PC-3 (cell line): ENCODE measurements around the gene SEPTIN10. TPM values are rescaled to one million over a fixed set of nuclear protein-coding genes. Genes with fewer than 3 reads are reported as not detected.

Source experiments
- ATAC-seq: fragments of 200-7000 bp; cut with Tn5 transposase; 2 replicates; pipeline ENCODE4 v1.9.1; 2020; ENCODE audit warnings: mild to moderate bottlenecking, moderate library complexity
- BruUV-seq: library from RNA; stranded (reverse); fragments of 400-500 nt; replicated peaks from 2 replicates; lab custom pipeline; 2021; lab: Mats Ljungman, UMichigan
- CTCF ChIA-PET: fragments of 300-600 bp; sonication (Branson Sonifier 250); formaldehyde crosslinking; loops from one replicate; lab custom pipeline; 2022; ENCODE audit warnings: antibody characterized with exemption; lab: Charles Lee
- POLR2A ChIA-PET: fragments of 300-600 bp; sonication (Branson Sonifier 250); formaldehyde crosslinking; loops from one replicate; lab custom pipeline; 2022; ENCODE audit warnings: antibody characterized with exemption; ENCODE audit not compliant: unreplicated experiment; lab: Charles Lee
- DNase-seq: peaks from one replicate; pipeline ENCODE4 v3.0.0-alpha.2; 2015
- H2AFZ ChIP-seq: fragments of 300-600 bp; sonication (generic); 2 replicates; pipeline ENCODE4 v1.6.0; 2016; ENCODE audit warnings: antibody characterized with exemption, low read length
- H3F3A ChIP-seq: fragments of 300-600 bp; sonication (generic); one replicate; pipeline ENCODE4 v1.6.0; 2017; ENCODE audit warnings: antibody characterized with exemption, low read length, control low read depth, mild to moderate bottlenecking; ENCODE audit not compliant: unreplicated experiment
- H3K27ac ChIP-seq: fragments of 300-600 bp; sonication (generic); 2 replicates; pipeline ENCODE4 v1.5.1; 2016; ENCODE audit warnings: mild to moderate bottlenecking, low read length
- H3K27me3 ChIP-seq: fragments of 300-600 bp; sonication (generic); 2 replicates; pipeline ENCODE4 v1.6.1; 2016; ENCODE audit warnings: low read length, mixed read lengths
- H3K36me3 ChIP-seq: fragments of 300-600 bp; sonication (generic); 2 replicates; pipeline ENCODE4 v1.6.1; 2016; ENCODE audit warnings: low read depth, mixed run types, low read length, mixed read lengths
- H3K4me1 ChIP-seq: fragments of 300-600 bp; sonication (generic); 2 replicates; pipeline ENCODE4 v1.5.1; 2016; ENCODE audit warnings: low read length; ENCODE audit not compliant: insufficient read depth
- H3K4me2 ChIP-seq: fragments of 300-600 bp; sonication (generic); 2 replicates; pipeline ENCODE4 v1.6.0; 2016; ENCODE audit warnings: low read length
- H3K4me3 ChIP-seq: fragments of 300-600 bp; sonication (generic); 2 replicates; pipeline ENCODE4 v1.5.1; 2016; ENCODE audit warnings: mild to moderate bottlenecking, low read length, mixed read lengths
- H3K79me2 ChIP-seq: fragments of 300-600 bp; sonication (generic); 2 replicates; pipeline ENCODE4 v1.6.1; 2017; ENCODE audit warnings: low read length, mixed read lengths
- H3K9ac ChIP-seq: fragments of 300-600 bp; sonication (generic); 2 replicates; pipeline ENCODE4 v1.6.0; 2016; ENCODE audit warnings: mild to moderate bottlenecking, low read length
- H3K9me2 ChIP-seq: fragments of 300-600 bp; sonication (generic); replicated peaks from 2 replicates; pipeline ENCODE4 v1.6.1; 2016; ENCODE audit warnings: mixed run types, low read length, mixed read lengths
- H3K9me3 ChIP-seq: fragments of 300-600 bp; sonication (generic); 2 replicates; pipeline ENCODE4 v1.6.1; 2016; ENCODE audit warnings: low read length, mixed read lengths
- H4K20me1 ChIP-seq: fragments of 300-600 bp; sonication (generic); 2 replicates; pipeline ENCODE4 v1.6.1; 2016; ENCODE audit warnings: low read length, mixed read lengths
- CTCF ChIP-seq: fragments of 300-600 bp; sonication (generic); conservative IDR thresholded peaks from 2 replicates; pipeline ENCODE4 v1.5.1; 2017; ENCODE audit warnings: antibody characterized with exemption, low read depth, mild to moderate bottlenecking, low read length
- EZH2 ChIP-seq: fragments of 300-600 bp; sonication (generic); IDR thresholded peaks from one replicate; pipeline ENCODE4 v1.6.1; 2017; ENCODE audit warnings: antibody characterized with exemption, mild to moderate bottlenecking, low read length; ENCODE audit not compliant: unreplicated experiment
- EZH2phosphoT487 ChIP-seq: fragments of 300-600 bp; sonication (generic); IDR thresholded peaks from 2 replicates; pipeline ENCODE4 v1.6.1; 2018; ENCODE audit warnings: mild to moderate bottlenecking, antibody characterized with exemption, low read length, borderline replicate concordance
- intact Hi-C: fragments of 100-400 bp; cut with micrococcal nuclease; formaldehyde crosslinking; loops from 2 replicates; pipeline ENCODE4 v1.9.0; 2023
- total RNA-seq: library from RNA; depleted of rRNA; stranded (reverse); fragments of >200 nt; gene quantifications from 2 replicates; pipeline ENCODE4 v1.2.3, GENCODE V29; 2014

Gene SEPTIN10
- total RNA-seq, 1 experiment from 2014 or later = 36.1 TPM

GRCh38 chr2:109533823-109534222 is 79.9 kb downstream of the SEPTIN10 start:
- Histone ChIP-seq H3K27me3 (no peaks in the 10 kb centered on the region), H3K4me2 (no peak overlapping the region), H2AFZ (no peak overlapping the region), H3F3A (no peaks in the 10 kb centered on the region), H3K79me2 (no peaks in the 10 kb centered on the region), H3K27ac (no peak overlapping the region), H3K36me3 (no peaks in the 10 kb centered on the region), H3K4me1 (peaks cover 6% of the 10 kb centered on the region; the same call in 1 of the 2 replicates), H4K20me1 (no peaks in the 10 kb centered on the region), H3K9ac (no peak overlapping the region), H3K9me3 (no peaks in the 10 kb centered on the region), H3K4me3 (no peak overlapping the region), H3K9me2 (no peaks in the 10 kb centered on the region)
- ATAC-seq (no peak), DNase-seq (no peak)
- ChIA-PET CTCF (interaction anchor here (0.6 kb wide), 1 partner anchor 407 kb away, joined by 3 read pairs; no protein-coding TSS in a partner anchor), POLR2A (interaction anchor here (0.7 kb wide), 1 partner anchor 129 kb away, joined by 5 read pairs; no protein-coding TSS in a partner anchor)
- no TSS peak for BruUV-seq
- intact Hi-C loops = no loop called here
- TF ChIP-seq EZH2phosphoT487 = no peak
- TF ChIP-seq CTCF = no peak
- TF ChIP-seq EZH2 = no peak

GRCh38 chr2:109532728-109533076 is 81.1 kb downstream of the SEPTIN10 start:
- Histone ChIP-seq H3K27ac (no peak overlapping the region), H3K27me3 (no peaks in the 10 kb centered on the region), H2AFZ (no peak overlapping the region), H3K4me3 (no peak overlapping the region), H3K36me3 (no peaks in the 10 kb centered on the region), H3K9me2 (no peaks in the 10 kb centered on the region), H3K4me2 (no peak overlapping the region), H3K4me1 (peaks cover 6% of the 10 kb centered on the region; the same call in 1 of the 2 replicates), H3K9me3 (no peaks in the 10 kb centered on the region), H3K79me2 (no peaks in the 10 kb centered on the region), H3F3A (no peaks in the 10 kb centered on the region), H3K9ac (no peak overlapping the region), H4K20me1 (no peaks in the 10 kb centered on the region)
- no peak for DNase-seq
- intact Hi-C loops = no loop called here
- no peak for ATAC-seq
- BruUV-seq = no TSS peak
- POLR2A ChIA-PET = interaction anchor here (0.7 kb wide), 1 partner anchor 188 kb away, joined by 4 read pairs; no protein-coding TSS in a partner anchor
- TF ChIP-seq EZH2 (no peak), CTCF (no peak), EZH2phosphoT487 (no peak)
- CTCF ChIA-PET = no interaction called here

GRCh38 chr2:109531896-109532727 is 81.7 kb downstream of the SEPTIN10 start:
- POLR2A ChIA-PET = interaction anchor here (0.7 kb wide), 1 partner anchor 188 kb away, joined by 4 read pairs; no protein-coding TSS in a partner anchor
- CTCF ChIA-PET = no interaction called here
- H3K27ac ChIP-seq = no peak overlapping the region
- intact Hi-C loops = no loop called here
- no peak for TF ChIP-seq EZH2
- no peak for TF ChIP-seq EZH2phosphoT487
- TF ChIP-seq CTCF = no peak
- H3K9ac ChIP-seq = no peak overlapping the region
- no peaks in the 10 kb centered on the region for H3K79me2 ChIP-seq
- H3K36me3 ChIP-seq = no peaks in the 10 kb centered on the region
- H3K9me2 ChIP-seq = no peaks in the 10 kb centered on the region
- H3K4me3 ChIP-seq = no peak overlapping the region
- ATAC-seq = no peak
- no peaks in the 10 kb centered on the region for H4K20me1 ChIP-seq
- no peaks in the 10 kb centered on the region for H3K27me3 ChIP-seq
- no peaks in the 10 kb centered on the region for H3K9me3 ChIP-seq
- no peak for DNase-seq
- H2AFZ ChIP-seq = no peak overlapping the region
- no peaks in the 10 kb centered on the region for H3F3A ChIP-seq
- H3K4me1 ChIP-seq = peaks cover 6% of the 10 kb centered on the region; the same call in 1 of the 2 replicates
- H3K4me2 ChIP-seq = no peak overlapping the region
- no TSS peak for BruUV-seq
